NCI-H2081 (cell line): Measurements from ENCODE around the gene ATP5F1D.
A peak's percentile ranks its signal among the peaks of the same experiment; 100 is the strongest.

Experiments
- DNase-seq, 2 experiments: peaks; one replicate each; lab custom pipeline; 2025; lab: John Stamatoyannopoulos, UW

The ATP5F1D gene

DNA sequence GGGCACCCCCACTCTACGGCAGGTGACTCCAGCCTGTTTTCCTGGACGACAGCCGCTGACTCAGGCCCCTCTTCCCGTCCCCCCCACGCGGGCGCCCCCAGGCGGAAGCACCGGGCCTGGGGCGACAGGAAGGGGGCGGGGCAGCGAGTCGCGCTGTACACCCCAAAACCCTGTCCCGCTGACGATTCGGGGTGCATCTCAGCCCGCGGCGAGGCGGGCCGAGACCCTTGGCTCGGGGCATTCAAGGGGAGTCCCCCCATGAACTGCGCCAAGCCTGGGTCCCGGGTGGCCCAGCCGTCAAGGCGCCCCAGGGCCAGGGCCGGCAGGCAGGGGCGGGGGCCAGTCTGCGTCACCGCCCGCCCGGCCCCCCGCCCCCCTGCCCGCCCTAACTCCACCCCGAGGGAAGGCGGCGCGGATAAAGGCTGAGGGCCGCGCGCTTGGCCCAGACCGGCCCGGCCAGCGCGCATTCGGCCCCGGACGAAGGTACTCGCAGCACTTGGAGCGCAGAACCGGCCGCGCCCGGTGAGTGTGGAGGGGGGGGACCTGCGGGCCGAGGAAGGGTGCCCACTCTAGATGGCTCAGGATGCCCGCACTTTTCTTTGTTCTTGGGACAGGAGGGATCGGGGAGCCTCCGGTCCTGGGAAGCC is 6.7 kb downstream of the ATP5F1D start, which contains the start of gene MIDN:
MIDN (plus strand) TSS at position 445 of the 647 bp plus-strand sequence. CDS start 1,714 bp downstream, outside the sequence.
- DNase-seq: peak; percentile 81

DNA sequence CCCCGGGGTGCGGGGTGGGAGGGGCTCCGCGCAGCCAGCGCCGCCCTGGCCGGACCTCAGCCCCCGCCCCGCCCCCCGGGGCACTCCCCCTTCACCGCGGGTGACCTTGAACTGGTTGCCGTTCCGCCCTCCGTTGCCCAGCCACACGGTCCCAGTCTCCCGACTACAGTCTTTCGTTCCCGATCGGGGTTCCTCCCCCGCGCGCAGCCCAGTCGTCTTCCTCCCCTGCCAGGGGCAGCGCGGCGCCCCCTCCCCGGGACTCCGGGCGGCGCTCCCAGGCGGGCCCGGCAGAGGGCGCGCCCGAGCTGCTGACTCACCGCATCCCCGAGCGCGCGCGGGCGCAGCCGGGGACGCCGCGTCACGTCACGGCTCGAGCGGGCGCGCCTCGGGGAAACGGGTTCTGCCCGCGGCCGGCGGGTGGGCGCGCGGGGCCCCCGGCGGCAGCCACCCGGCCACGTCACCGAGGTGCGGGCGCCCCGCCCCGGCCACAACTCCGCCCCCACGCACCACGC is 7.3 kb downstream of the ATP5F1D start:
- peak; percentile 80 to 85 for DNase-seq

DNA sequence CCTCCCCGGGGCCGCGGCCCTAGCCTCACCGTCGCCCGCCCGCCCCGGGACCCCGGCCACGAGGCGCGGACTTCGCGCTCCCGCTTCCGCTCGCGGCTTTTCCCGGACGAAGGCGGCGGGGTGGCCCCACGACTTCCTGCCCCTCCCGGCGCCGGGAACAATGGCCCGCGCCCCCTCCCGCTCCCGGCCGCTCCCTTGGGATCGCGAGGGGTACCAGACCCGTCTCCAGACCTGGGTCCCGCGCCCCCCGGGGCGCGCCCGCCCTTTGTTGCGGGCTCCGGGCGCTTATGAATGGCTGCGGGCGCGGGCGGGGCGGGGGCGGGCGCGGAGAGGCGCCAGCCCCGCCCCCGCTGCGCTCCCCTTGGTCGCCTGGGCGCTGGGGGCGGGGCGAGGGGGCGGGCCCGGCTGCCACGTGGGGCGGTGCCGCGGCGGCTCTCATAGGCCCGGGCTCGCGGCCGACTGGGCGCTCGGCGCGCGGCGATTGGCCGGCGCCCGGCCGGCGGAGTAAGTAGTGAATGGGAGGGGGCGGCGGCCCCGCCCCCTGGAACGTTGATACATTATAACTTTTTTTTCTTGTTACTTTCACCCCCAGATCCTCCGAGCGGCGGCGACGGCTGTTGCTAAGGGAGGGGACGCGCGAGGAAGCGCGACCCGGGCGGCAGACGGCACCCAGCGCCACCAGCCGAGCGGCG is 7.9 kb downstream of the ATP5F1D start:
- peak; percentile 90 to 94 for DNase-seq

DNA sequence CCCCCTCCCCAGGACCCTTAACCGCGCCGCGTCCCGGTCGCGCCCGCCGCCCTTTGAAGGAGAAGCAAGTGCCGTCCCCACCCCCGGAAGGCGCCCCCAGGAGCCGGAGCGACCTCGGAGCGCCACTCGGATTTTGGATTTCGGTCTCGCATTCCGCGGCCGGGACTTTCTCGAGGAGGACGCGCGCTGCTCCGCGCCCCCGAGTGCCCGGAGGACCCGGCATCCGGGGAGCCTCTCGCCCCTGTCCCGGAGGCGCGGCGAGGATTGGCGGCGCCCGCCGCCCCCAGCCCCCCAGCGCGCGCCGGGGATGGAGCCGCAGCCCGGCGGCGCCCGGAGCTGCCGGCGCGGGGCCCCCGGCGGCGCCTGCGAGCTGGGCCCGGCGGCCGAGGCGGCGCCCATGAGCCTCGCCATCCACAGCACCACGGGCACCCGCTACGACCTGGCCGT is 8.5 kb downstream of the ATP5F1D start:
- DNase-seq: no peak

DNA sequence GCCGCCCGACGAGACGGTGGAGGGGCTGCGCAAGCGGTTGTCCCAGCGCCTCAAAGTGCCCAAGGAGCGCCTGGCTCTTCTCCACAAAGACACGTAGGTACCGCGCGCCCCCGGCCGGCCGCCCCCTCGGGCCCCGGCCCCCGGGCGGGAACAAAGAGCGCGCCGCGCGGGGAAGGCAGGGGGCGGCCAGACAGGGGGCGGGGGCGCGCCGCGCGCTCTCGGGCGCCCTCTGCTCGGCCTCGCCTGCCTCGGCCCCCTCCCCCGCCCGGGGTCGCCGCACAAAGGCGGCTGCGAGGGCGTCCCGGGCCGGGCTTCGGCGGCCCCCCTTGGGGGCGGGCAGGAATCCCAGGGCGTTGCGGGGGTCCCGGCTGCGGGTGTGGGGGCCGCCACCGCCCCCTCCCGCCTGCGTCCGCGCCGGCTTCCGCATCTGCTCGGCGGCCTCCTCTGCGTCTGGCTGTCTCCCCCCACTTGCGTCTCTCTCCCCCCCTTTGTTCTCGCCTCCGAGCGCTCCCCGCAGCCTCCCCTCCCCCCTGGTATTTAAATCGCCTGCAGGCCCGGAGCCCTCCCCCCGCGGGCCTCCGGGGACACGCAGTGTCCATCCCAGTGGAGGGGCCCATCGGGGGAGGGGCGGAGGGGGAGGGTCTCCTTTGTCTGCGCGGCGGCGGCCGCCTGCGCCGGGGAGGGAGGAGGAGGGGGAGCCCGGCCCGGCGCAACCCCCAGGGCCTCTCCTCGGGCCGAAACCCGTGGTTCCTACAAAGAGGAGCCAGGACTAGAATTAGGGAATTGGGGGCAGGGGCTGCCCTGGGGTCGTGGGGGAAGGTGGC is 9.1 kb downstream of the ATP5F1D start:
- DNase-seq: peak; percentile 70 to 71

DNA sequence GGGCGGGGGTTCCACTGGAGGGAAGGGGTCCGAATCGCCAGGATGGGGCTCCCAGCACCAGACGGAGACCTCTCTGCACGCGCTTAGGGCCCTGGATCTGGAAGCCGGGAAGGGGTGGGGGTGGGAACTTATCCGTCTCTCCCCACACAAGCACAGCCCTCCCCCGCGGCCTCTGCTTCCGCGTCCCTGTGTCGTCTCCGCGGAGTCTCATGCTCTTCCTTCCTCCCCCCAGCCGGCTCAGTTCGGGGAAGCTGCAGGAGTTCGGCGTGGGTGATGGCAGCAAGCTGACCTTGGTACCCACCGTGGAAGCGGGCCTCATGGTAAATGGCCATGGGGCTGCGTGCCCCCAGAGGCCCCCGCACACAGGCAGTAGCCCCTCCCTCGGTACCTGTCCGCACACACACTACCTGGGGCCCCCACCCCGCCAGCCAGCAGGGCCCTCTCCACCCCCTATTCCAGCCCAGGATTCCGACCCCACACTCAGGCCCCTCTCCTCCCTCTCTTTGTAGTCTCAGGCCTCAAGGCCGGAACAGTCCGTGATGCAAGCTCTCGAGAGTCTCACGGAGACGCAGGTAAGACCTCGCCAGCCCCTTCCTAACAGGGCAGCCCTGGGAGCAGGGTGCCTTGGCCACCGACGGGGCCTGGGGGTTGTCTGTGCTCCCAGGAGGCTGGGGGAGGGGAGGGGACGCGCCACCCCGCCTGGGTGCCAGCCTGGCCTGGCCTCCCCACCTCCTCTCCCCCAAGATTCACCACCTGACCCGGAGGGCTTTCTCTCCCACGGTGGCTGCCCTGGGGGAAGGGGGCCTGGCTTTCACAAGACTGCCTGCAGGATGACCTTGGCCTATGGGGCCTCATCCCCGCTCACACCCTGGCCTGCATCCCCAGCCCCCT is 10.0 kb downstream of the ATP5F1D start:
- peak; percentile 48 to 71 for DNase-seq

DNA sequence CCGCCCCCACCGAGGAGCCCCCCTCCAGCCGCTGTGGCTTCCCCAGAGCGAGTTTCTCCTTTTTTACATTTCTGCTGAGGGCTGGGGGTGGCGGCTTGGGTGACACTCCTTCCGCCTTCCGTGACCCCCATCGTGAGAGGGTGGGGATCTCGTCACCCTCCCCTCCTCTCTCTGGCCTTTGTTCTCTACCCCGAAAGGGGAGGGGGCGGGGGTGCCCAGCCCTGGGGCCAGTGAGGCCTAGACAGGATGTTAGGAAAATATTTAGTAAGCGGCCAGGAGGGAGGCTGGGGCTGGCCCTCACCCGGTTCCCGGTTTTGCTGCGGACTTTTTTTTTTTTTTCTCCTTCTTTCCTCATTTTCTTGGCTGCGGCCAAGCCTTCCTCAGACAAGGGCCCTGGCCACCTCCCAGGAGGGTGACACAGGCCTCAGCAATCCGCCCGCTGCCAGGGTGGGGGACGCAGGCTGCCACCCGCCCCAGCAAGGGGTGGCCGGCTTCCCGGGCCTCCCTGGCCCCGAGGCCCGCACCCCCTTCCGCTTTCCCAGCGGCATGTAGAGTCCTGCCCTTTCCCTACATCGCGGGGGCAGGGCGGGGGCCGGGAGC is 10.8 kb downstream of the ATP5F1D start:
- DNase-seq: peak; percentile 62 to 77

DNA sequence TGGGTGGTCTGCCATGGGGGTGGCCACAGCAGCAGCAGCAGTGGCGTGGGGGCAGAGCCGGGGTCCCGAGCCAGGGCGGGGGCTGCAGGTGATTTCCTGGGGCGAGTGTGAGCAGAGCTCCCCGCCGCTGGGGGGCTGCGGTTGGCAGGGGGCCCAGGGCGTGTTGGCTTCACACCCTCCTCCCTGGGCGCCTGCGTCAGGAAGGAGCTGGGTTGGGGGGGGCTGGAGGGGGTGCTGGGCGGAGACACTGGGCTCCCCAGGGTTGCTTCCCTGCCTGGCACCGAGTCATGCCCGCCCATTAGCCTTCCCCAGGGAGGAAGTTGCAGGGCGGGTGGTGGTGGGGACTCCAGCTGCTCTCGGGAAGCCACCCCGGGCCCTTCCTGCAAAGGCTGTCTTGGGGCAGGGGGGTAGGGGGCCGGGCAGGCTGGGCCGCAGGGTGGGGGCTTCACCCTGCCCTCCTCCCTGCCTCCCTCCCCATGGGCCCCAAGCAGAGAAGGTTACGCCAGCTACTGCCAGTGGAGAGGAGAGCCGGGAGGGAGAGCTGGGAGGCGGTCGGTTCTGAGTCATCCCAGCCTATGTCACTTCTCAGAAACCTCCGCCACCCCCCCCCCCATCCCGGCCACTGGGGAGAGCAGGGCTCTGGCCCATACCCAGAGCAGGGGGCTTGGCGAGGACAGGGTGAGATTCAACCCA is 11.4 kb downstream of the ATP5F1D start:
- peak; percentile 91 for DNase-seq

DNA sequence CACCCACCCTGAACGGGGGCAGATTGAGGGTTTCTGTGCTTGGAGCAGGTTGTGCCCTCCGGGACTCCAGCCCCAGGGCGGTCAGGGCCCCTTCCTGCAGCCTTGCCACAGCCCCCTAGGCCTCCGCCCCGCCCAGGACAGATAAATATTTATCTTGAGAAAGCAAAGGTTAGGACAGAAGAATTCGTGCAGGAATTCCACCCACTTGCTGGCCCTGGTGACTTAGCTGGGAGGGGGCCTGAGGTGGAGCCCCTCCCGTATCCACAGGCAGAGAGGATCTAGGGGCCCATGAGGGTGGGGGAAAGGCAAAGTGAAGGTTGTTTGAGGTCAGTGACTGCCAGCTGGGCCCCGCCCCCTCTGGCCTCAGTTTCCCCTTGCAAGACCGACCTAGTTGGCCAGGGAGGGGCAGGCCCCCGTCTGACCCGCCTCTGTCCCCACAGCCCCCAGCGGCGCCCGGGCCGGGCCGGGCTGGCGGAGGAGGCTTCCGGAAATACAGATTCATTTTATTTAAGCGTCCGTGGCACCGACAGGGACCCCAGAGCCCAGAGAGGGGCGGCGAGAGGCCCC is 12.0 kb downstream of the ATP5F1D start:
- no peak for DNase-seq

DNA sequence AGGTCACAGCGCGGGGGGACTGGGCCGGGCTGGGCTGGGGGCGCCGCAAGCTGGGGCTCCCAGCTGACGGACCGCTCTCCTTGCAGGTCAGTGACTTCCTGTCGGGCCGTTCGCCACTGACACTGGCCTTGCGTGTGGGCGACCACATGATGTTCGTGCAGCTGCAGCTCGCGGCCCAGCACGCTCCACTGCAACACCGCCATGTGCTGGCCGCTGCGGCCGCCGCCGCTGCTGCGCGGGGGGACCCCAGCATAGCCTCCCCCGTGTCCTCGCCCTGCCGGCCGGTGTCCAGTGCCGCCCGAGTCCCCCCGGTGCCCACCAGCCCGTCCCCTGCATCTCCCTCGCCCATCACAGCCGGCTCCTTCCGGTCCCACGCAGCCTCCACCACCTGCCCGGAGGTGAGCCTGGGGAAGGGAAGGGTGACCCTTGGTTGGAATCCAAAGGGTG is 12.6 kb downstream of the ATP5F1D start:
- DNase-seq: no peak

DNA sequence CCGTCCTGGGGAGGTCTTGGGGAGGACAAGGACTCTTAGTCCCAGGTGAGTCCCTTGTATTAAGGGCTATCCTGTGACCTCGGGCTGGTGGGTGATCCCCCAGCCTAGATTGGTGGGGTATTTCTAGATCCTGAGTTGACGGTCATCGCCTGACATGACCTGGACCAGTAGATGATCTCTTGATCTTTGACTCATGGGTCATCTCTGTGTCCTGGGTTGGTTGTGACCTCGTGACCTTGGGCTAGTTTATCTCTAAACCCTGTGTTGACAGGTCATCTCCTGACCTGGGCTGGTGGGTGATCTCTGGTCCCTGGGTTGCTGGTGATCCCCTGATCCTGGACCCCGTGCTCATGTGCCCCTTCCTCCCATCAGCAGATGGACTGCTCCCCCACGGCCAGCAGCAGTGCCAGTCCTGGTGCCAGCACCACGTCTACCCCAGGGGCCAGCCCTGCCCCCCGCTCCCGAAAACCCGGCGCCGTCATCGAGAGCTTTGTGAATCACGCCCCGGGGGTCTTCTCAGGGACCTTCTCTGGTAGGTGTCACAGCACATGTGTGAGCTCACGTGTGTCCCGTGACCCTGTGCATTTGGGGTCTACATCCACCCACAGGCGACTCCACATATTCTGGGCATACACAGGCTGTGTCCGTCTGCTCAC is 13.1 kb downstream of the ATP5F1D start:
- no peak for DNase-seq

DNA sequence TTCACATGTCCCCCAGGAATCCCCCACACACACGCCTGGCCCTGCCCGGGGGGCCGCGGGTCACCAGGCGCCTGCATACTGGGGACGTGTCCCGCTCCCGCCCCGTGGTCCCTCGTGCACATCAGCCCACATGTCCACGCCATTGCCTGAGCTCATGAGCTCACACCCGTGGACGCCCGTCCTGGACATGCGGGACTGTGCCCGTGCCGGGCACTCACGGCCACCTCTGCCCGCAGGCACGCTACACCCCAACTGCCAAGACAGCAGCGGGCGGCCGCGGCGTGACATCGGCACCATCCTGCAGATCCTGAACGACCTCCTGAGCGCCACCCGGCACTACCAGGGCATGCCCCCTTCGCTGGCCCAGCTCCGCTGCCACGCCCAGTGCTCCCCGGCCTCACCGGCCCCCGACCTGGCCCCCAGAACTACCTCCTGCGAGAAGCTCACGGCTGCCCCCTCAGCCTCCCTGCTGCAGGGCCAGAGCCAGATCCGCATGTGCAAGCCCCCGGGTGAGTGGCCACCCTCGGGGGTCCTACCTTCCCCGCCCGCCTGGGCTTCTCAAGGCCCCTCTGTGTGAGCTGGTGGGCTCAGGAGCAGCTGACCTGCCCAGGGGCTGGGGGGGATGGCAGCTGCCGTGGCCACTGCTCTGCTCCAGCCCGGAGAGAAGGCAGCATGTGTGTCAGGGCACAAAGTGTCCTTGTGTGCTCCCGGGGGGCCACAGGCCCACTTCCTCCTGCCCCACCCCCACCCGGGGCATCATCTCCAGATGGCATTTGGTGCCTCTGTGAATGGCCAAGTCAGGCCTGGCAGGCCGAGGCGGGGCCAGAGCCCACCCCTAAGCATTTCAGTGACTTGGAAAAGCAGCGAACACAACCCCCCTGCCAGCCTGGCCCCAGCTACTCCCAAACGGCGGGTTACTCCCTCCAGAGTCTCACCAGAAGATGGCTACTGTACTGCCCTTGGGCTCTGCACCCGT is 13.9 kb downstream of the ATP5F1D start:
- no peak for DNase-seq

DNA sequence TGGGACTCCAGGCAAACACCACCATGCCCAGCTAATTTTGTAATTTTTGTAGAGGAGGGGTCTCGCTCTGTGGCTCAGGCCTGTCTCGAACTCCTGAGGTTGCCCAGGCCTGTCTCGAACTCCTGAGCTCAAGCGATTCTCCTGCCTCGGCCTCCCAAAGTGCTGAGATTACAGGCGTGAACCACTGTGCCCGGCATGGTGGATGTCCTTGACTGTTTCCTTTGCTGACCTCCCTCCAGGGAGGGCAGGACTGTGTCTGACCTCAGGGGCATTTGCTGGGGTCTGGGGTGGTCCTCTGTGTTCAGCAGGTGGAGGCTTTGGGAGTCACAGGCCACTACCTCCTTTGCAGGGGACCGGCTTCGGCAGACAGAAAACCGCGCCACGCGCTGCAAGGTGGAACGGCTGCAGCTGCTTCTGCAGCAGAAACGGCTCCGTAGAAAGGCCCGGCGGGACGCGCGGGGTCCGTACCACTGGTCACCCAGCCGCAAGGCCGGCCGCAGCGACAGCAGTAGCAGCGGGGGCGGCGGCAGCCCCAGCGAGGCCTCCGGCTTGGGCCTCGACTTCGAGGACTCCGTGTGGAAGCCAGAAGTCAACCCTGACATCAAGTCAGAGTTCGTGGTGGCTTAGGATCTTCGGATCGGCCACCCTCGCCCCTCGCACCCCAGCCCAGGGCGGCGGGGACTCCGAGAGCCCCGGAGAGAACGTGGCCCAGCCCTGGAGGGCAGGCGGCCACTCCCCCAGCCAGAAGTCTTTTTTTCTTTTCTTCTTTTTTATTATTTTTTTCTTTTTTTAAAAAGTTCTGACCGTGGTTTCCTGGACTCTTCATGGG is 15.3 kb downstream of the ATP5F1D start:
- no peak for DNase-seq

DNA sequence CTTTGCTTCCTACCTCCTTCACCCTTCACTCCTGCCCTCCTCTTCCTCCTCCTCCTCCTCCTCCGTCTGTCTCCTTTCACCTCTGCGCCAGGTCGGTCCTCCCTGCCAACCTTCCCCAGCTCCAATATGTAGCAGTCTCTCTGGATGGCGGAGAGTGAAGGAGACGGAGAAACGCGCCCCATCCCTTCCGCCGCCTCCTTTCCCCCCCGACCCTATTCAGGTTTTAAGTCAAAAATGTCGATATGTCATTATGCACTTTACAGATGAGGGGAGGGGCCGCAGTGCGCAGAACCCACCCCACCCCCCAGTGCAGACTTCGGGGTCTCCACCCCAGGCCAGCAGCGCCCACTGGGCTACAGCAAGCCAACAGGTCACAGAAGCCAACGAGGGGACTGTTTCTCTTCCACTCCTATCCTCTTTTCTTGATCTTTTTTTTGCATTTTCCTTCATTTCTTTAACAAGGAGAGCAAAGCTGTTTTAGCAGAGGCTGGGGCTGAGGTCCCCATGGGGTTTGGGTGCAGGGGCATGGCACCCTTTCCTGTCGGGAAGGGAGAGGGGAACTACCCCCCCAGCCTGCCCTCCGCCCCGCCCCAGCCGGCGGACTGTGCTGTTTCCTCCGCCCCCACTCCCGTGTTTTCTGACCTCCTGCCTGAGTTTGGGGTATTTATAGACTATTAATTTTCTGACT is 16.1 kb downstream of the ATP5F1D start:
- no peak for DNase-seq

DNA sequence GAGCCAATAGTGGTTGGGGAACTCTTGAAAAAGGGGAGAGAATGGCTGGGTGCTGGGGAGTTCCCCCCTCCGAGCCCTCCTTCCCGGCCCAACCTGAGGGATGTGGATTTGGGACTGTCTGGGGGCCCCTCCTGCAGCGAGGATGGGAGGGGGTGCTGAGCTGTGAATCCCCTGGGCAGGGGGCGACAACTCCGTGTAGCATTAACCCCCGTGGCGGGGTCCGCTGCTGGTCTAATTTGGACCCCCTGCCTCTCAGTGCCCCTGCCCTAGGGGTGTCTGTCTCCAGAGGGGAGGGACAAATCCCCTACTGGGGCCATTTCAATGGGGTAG is 16.6 kb downstream of the ATP5F1D start:
- DNase-seq: no peak

DNA sequence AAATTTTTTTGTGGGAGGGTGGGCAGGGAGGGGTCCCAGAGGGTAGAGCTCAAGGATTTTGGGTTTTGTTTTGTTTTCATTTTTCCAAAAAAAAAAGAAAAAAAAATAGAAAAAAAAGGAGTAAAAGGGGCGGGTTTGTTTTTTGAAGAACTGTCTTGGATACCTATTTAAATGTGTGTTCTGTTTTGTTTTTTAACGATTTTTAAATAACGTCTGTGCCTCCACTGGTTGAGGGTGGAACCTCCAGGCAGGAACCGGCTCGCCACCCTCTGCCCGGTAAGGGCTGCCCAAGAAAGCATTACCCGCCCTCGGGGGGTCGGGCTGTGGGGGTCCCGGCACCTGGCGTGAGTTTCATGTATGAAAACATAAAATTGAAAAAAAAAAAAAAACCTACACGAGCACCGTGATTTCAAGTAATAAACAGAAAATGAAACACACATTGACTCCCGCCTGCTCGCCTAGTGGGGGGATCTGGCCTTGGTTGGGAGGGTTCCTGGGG is 17.2 kb downstream of the ATP5F1D start:
- DNase-seq: no peak
